HepG2 (cell line): Measurements from ENCODE around the gene CKLF. TPM values are rescaled to one million over a fixed set of nuclear protein-coding genes. Genes with fewer than 3 reads are reported as not detected.

ENCODE experiments used
- FOXP1 ChIP-seq, 2 experiments: fragments of 450-650 bp in 1 of 2; IDR thresholded peaks; 2 replicates each; pipeline ENCODE4 v1.6.1; 2017 to 2018; ENCODE audit warnings: antibody characterized with exemption in 1 of 2
- ZNF225 ChIP-seq: sonication (generic); formaldehyde crosslinking; IDR thresholded peaks from 2 replicates; pipeline ENCODE4 v1.4.0; 2020; ENCODE audit warnings: mild to moderate bottlenecking, missing genetic modification reagents
- ZNF441 ChIP-seq: sonication (generic); formaldehyde crosslinking; IDR thresholded peaks from 2 replicates; pipeline ENCODE4 v1.7.0; 2021; ENCODE audit warnings: missing genetic modification reagents, borderline replicate concordance
- ZNF562 ChIP-seq: sonication (generic); formaldehyde crosslinking; IDR thresholded peaks from 2 replicates; pipeline ENCODE4 v1.8.0; 2022; ENCODE audit warnings: missing genetic modification reagents, borderline replicate concordance
- ZNF615 ChIP-seq: sonication (generic); formaldehyde crosslinking; IDR thresholded peaks from 2 replicates; pipeline ENCODE4 v1.5.0; 2020; ENCODE audit warnings: mild to moderate bottlenecking, missing genetic modification reagents, borderline replicate concordance
- ZNF83 ChIP-seq: sonication (generic); formaldehyde crosslinking; IDR thresholded peaks from 2 replicates; pipeline ENCODE4 v1.4.0; 2020; ENCODE audit warnings: missing genetic modification reagents, mild to moderate bottlenecking, borderline replicate concordance
- ZNF883 ChIP-seq: sonication (generic); formaldehyde crosslinking; IDR thresholded peaks from 2 replicates; pipeline ENCODE4 v1.5.1; 2020; ENCODE audit warnings: mild to moderate bottlenecking, missing genetic modification reagents; ENCODE audit errors: not compliant biosample characterization
- polyA plus RNA-seq, 8 experiments: library from polyadenylated mRNA; depleted of rRNA in 3 of 8; stranded (reverse) in 7 of 8; unstranded in 1 of 8; fragments of >200 nt; fragmentation: Illumina TruSeq in 4 of 8; extraction: Trizol in 4 of 8; gene quantifications; 2 replicates each; pipeline versions ENCODE4 v1.2.1 to v1.2.3, GENCODE V29; 2011 to 2016; ENCODE audit warnings: low read depth in 4 of 8, missing spikeins in 1 of 8, mixed read lengths in 1 of 8; ENCODE audit not compliant: insufficient read depth in 1 of 8
- total RNA-seq, 5 experiments: library from RNA; depleted of rRNA; stranded (reverse); fragments of >200 nt; fragmentation: Illumina TruSeq; extraction: Trizol; gene quantifications; 2 replicates each; pipeline ENCODE4 v1.2.3, GENCODE V29; 2016; ENCODE audit warnings: low read depth in 1 of 5
- TF ChIP-seq, protein P1 (sequence below): sonication (generic); formaldehyde crosslinking; IDR thresholded peaks from 2 replicates; pipeline ENCODE4 v1.4.0; 2020; ENCODE audit warnings: missing genetic modification reagents, borderline replicate concordance
- TF ChIP-seq, protein P2 (sequence below): sonication (generic); formaldehyde crosslinking; IDR thresholded peaks from 2 replicates; pipeline ENCODE4 v1.4.0; 2020; ENCODE audit warnings: missing genetic modification reagents
- TF ChIP-seq, protein P3 (sequence below): sonication (generic); formaldehyde crosslinking; IDR thresholded peaks from 2 replicates; pipeline ENCODE4 v1.5.1; 2020; ENCODE audit warnings: mild to moderate bottlenecking, missing genetic modification reagents, borderline replicate concordance
- TF ChIP-seq, protein P4 (sequence below): sonication (generic); formaldehyde crosslinking; IDR thresholded peaks from 2 replicates; pipeline ENCODE4 v1.4.0; 2020; ENCODE audit warnings: missing genetic modification reagents
- TF ChIP-seq, protein P5 (sequence below): sonication (generic); formaldehyde crosslinking; IDR thresholded peaks from 2 replicates; pipeline ENCODE4 v1.9.0; 2021; ENCODE audit warnings: missing genetic modification reagents, borderline replicate concordance
- TF ChIP-seq, protein P6 (sequence below): sonication (generic); formaldehyde crosslinking; IDR thresholded peaks from 2 replicates; pipeline ENCODE4 v1.8.1; 2023; ENCODE audit warnings: mild to moderate bottlenecking, inconsistent platforms, moderate library complexity, missing genetic modification reagents, borderline replicate concordance

CKLF gene
- total and polyA plus RNA-seq, 2 of the 13 experiments (the other 11 are each of a cell fraction or from before 2014, with no cell fraction given) = 120 to 167 TPM

DNA sequence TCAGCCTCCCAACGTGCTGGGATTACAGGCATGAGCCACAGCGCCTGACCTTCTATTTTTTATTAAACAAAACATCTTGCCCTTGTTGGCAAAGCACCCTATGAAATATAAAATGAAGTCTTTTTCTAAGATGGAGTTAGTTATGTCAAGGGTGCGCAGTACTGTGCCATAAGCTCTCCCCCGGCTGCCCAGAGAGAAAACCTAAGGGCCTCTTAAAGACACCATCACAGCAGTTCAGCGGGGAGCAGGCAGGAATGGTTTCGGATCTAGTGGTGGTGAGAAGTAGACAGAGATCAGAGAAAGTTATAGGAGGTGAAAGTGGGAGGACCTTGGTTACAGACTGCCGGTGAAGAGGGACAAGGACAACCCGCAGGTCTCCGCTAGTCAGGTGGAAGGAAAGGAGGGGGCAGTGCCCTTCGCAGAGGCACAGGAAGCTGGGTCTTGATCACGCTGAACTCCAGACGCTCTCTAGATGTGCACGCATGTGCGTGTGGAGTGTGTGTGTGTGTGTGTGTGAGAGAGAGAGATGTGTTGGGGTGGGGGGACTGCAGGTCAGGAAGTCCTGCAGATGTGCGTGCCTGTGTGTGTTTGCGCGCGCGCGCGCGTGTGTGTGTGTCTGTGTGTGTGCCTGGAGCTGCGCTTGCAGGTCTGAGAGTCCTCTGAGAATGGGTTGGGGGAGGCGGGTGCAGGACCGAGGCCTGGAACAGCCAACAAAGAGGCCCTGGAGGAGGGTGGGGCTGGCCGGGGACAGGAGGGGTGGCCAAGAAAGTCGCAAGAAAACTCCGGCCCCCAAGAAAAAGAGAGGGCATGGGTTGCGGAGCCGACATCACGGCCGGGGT is 51.4 kb downstream of the CKLF start (continued):
- TF ChIP-seq ZNF562 (CRISPR knock-in tag) (no peak), ZNF883 (no peak), ZNF225 (CRISPR knock-in tag) (no peak), ZNF441 (CRISPR knock-in tag) (peak; percentile 61; the same call in 1 of the 2 replicates), ZNF83 (no peak), ZNF615 (CRISPR knock-in tag) (no peak), FOXP1 (IDR thresholded peaks at IDR 0.05) (no peak), FOXP1 (CRISPR knock-in tag; IDR thresholded peaks at IDR 0.05) (peak; percentile 28; the same call in 1 of the 2 replicates)
- TF ChIP-seq, protein P1, sequence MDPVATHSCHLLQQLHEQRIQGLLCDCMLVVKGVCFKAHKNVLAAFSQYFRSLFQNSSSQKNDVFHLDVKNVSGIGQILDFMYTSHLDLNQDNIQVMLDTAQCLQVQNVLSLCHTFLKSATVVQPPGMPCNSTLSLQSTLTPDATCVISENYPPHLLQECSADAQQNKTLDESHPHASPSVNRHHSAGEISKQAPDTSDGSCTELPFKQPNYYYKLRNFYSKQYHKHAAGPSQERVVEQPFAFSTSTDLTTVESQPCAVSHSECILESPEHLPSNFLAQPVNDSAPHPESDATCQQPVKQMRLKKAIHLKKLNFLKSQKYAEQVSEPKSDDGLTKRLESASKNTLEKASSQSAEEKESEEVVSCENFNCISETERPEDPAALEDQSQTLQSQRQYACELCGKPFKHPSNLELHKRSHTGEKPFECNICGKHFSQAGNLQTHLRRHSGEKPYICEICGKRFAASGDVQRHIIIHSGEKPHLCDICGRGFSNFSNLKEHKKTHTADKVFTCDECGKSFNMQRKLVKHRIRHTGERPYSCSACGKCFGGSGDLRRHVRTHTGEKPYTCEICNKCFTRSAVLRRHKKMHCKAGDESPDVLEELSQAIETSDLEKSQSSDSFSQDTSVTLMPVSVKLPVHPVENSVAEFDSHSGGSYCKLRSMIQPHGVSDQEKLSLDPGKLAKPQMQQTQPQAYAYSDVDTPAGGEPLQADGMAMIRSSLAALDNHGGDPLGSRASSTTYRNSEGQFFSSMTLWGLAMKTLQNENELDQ (CRISPR knock-in tag) = no peak
- TF ChIP-seq, protein P2, sequence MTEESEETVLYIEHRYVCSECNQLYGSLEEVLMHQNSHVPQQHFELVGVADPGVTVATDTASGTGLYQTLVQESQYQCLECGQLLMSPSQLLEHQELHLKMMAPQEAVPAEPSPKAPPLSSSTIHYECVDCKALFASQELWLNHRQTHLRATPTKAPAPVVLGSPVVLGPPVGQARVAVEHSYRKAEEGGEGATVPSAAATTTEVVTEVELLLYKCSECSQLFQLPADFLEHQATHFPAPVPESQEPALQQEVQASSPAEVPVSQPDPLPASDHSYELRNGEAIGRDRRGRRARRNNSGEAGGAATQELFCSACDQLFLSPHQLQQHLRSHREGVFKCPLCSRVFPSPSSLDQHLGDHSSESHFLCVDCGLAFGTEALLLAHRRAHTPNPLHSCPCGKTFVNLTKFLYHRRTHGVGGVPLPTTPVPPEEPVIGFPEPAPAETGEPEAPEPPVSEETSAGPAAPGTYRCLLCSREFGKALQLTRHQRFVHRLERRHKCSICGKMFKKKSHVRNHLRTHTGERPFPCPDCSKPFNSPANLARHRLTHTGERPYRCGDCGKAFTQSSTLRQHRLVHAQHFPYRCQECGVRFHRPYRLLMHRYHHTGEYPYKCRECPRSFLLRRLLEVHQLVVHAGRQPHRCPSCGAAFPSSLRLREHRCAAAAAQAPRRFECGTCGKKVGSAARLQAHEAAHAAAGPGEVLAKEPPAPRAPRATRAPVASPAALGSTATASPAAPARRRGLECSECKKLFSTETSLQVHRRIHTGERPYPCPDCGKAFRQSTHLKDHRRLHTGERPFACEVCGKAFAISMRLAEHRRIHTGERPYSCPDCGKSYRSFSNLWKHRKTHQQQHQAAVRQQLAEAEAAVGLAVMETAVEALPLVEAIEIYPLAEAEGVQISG = no peak; the same call in 1 of the 2 replicates
- TF ChIP-seq, protein P3, sequence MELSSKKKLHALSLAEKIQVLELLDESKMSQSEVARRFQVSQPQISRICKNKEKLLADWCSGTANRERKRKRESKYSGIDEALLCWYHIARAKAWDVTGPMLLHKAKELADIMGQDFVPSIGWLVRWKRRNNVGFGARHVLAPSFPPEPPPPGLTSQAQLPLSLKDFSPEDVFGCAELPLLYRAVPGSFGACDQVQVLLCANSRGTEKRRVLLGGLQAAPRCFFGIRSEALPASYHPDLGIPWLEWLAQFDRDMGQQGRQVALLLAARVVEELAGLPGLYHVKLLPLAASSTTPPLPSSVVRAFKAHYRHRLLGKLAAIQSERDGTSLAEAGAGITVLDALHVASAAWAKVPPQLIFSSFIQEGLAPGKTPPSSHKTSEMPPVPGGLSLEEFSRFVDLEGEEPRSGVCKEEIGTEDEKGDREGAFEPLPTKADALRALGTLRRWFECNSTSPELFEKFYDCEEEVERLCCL = no peak
- TF ChIP-seq, protein P4, sequence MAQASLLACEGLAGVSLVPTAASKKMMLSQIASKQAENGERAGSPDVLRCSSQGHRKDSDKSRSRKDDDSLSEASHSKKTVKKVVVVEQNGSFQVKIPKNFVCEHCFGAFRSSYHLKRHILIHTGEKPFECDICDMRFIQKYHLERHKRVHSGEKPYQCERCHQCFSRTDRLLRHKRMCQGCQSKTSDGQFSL (CRISPR knock-in tag) = 0 out of 2 replicates have a peak, but pooled peaks have one; percentile 57
- TF ChIP-seq, protein P5, sequence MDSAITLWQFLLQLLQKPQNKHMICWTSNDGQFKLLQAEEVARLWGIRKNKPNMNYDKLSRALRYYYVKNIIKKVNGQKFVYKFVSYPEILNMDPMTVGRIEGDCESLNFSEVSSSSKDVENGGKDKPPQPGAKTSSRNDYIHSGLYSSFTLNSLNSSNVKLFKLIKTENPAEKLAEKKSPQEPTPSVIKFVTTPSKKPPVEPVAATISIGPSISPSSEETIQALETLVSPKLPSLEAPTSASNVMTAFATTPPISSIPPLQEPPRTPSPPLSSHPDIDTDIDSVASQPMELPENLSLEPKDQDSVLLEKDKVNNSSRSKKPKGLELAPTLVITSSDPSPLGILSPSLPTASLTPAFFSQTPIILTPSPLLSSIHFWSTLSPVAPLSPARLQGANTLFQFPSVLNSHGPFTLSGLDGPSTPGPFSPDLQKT = no peak
- TF ChIP-seq, protein P6, sequence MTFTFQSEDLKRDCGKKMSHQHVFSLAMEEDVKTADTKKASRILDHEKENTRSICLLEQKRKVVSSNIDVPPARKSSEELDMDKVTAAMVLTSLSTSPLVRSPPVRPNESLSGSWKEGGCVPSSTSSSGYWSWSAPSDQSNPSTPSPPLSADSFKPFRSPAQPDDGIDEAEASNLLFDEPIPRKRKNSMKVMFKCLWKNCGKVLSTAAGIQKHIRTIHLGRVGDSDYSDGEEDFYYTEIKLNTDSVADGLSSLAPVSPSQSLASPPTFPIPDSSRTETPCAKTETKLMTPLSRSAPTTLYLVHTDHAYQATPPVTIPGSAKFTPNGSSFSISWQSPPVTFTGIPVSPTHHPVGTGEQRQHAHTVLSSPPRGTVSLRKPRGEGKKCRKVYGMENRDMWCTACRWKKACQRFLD (CRISPR knock-in tag) = peak; percentile 70; the same call in 1 of the 2 replicates
